HG03139 (cell line): ENCODE data around the gene VWF.
"Not testable (repeated sequence)": the region's sequence is repeated elsewhere in the genome, so short reads cannot be mapped to it uniquely, and the experiment has no call there.

Experiments used
- ATAC-seq: cut with Tn5 transposase; IDR thresholded peaks from one replicate; pipeline ENCODE4 v1.9.1; 2021; ENCODE audit not compliant: unreplicated experiment

VWF gene

DNA sequence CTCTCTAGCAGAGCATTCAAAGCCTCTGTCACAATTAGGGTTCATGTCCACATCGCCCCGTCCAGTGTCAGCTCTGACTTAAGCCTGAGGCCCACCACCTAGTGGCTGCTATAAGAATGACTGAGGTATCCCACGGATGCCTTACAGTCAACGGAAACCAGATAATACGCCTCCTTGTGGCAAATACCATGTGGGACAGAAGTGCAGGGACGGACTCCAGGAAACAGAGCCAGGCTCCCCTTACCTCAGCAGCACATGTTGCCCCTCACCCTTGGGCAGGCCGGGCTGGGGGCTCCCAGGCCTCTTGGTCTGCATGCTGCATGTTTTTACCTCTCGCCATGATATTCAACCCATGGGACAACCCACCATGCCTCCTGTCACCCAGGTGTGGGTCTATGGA is 86.3 kb downstream of the VWF start:
- no peak for ATAC-seq

DNA sequence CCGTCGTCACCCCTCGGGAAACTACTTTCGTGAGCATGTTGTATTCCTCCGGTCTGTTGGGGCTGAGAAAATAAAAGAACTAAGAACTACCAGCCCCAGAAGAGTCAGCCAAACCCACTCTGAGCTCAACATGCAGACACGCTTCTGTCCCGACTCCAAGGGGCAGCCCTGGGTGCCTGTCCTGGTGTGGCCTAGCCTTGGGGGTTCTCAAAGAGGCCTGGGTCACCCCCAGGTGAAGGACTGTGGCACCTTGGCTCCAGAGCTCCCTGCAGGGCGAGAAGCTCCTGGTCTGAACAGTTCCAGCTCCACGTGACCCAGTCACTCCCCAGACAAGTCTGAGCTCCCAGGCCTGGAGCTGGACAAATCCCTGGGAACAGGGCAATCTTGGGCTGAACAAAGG is 87.0 kb downstream of the VWF start:
- ATAC-seq: no peak

DNA sequence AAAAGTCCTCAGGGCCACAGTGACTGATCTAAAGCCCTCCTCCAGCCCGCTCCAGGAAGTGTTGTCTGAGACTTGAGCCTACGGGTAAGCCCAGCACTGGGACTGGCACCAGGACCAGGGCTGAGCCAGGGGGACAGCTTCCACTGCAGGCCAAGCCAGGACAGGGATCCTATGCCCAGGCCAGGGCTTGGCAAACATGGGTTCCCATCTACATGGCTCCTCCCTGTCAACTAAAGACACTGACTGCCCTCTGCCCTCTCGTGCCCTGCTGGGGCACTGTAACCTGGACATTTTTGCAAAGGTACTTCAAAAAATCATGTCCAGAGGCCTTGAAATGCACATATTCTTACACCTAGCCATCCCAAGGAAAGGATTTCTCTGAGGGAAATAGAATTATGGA is 88.0 kb downstream of the VWF start:
- no peak for ATAC-seq

DNA sequence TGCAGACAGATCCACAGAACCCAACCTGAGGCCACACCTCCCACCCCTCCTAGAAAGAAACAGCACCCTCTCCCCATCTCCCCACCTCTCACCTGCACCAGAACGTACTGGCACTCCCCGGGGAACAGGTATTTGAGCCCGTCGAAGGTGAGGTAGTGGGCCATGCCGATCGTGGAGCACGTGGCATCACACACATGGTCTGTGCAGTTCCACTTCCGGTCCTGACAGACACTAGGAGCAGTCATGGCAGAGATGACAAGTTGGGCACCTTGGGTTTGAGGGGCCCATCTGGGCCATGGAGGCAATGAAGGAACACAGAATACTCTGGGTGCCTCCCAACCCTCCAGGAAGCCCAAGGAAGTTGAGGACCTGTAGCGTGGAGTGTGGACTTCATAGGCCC is 89.9 kb downstream of the VWF start:
- no peak for ATAC-seq

DNA sequence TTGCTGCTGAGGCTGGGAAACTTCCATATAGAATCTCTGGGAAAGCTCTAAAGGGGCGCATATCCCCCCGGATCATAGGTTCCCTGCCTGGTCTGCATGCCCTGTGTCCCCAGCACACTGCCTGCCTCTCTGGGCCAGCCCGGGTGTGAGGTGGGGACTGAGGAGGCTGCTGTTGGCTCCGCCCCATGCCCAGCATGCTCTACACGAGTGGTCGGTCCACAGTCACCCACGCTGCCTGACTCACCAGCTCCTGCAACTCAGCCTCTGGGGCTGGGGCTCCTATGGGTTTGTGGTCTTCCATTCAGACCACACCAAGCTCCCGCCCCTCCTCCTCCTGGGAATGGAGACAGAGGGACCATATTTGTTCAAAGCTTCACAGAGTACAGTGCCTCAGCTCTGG is 90.9 kb downstream of the VWF start:
- ATAC-seq: no peak

DNA sequence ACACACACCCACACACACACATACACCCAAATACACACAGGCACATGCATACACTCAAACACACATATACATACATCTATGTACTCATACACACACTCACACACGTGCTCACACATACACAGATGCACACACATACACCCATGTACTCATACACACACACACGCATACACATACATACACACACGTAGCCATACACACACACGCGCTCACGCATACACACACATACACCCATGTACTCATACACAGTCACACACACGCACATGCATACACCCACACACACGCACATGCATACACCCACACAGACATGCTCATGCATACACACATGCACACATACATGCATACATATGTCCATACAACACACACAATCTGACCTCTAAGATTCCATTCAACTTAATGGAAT is 91.7 kb downstream of the VWF start:
- no peak for ATAC-seq

DNA sequence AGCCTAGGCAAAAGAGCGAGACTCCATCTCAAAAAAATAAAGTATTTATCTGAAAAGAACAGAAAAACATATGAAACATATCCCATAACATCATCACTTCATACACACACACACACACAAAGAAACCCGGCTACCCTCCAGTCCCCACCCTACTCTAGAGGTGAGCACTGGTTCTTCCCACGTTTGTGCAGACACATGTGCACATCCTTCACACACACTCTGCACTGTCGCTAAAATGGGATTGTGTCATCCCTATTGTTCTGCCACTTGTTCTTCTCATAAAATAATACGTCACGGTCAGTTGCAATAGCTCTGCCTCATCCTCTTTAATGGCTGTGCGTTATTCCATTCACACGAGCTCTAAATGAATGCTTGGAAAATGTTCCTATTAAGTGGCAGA is 93.5 kb downstream of the VWF start:
- no peak for ATAC-seq

DNA sequence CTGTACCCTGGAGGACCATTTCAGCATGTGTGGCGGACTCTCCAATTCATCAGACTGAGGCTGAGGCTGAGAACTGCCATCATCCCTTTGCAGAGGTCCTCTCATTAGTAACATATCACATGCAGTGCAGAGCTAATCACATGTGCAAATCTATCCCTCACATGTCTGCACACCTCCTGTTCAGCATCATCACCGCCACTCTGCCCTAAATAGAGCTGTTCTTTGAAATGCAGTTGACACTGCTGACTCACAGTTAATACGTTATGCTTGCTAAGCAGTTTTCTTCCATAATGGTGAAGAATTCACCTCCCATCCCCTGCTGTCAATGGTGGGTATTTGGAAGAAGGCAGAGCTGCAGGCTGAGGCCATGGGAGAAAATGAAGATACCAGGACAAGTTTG is 94.4 kb downstream of the VWF start:
- no peak for ATAC-seq

DNA sequence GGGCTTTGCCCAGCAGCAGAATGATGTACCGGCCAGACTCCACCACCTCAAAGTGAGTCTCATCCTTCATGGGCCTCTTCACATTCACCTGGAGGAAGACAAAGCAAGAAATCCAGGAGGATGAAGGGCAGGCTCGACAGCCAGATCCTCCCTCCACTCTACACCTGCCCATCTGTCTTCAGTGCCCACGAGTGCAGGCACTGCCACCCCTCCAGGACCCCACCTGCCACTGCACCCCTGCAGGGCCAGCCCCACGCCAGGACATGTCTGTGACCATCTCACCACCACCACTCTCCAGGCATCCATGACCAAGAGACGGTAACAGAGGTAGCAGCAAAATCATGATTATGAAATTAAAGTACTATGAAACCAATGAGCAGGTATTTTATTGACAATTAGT is 95.1 kb downstream of the VWF start:
- no peak for ATAC-seq

DNA sequence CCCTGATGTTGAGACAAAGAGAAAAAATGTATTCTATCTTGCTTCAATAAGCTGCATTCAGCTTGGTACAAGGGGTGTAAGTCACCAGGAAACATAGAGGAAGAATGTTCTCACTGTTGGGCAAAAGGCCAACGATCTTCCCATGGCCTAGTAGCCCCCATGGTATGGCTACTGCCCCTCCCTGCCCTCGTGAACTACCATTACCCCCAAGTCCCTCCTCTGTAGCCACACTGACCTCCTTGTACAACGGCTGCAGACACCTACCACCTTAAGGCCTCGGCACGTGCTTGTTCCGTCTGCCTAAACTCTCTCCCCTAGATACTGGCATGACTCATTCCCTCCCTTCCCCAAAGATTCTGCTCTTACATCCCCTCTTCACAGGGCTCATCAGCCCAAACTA is 97.5 kb downstream of the VWF start:
- no peak for ATAC-seq

DNA sequence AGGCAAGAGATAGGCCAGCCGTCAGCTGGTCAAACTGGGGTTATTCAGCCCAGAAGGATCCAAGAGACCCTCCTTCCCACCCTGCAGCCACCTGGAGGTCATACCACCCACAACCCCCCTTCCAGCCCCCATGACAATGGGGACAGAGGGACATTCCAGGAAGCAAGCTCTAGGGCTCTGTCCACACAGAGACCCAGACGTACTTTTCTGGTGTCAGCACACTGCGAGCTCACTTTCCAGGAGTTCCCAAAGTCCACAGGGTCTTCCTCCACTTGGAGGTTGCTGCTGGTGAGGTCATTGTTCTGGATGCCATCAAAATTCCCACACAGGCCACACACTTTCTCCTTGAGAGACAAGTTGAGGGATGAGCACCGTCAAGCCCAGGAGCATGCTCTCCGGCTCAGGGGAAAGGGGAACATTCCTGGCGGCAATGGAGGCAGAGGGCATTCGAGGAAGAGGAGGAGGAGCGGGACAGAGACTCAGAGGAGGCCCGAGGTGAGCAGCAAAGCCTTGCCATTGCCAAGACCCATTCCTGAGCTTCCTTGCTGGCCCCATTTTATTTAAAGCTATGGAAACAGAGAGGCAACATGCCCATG is 98.7 kb downstream of the VWF start:
- ATAC-seq: not testable (repeated sequence)

DNA sequence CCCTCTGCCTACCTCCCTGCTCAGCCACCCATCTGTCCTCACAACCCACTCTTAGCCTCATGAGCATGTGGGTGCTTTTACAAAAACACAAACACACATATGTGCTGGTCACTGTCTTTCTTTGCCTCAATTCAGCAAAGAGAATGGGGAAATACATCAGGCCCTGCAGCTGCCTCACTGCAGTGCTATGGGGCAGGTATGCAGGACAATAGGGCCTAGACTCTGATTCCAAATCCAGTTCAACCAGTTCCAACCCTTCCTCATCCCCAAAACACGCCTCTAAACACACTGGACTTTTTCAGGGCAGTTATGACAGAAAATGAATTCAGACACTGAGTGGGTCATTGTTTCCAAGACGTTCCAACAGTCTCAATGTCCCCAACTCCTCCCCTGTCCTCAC is 100.4 kb downstream of the VWF start:
- not testable (repeated sequence) for ATAC-seq

DNA sequence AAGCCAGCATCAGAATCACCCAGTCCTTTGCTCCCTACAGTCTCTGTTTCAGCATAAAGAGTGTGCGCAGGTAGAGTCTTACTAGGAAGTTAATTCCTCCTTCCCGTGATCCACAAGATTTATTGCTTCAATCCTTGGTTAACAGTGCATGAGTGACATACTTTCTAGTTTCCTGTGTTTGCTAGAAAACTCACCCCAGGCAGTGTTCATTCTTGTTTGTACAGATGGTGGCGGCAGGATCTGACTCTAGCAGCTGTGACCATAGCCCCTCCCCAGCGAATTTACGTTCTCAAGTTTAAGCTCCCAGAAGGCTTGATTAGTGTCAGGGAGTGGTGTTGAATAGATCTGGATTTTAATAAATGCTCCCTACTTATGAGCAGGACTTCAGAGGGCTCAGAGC is 103.5 kb downstream of the VWF start:
- ATAC-seq: no peak

DNA sequence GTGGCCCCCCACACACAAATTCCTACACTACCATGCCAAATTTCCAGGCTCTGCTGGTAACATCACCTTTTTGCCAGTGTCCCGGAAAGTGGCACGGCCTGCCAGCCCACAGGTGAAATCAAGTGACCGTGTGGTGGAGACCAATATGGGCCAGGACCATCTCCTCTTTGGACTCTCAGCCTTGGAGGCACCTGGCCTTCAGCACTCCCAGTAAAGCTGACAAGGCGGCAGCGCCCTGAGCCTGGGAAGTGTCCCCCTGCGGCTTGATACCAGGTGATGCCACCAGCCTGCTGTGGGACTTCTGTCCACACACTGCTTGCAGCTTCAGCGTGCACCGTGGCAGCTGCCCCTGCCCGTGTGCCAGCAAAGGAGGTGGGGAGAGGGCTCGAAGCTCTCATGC is 104.0 kb downstream of the VWF start:
- not testable (repeated sequence) for ATAC-seq

DNA sequence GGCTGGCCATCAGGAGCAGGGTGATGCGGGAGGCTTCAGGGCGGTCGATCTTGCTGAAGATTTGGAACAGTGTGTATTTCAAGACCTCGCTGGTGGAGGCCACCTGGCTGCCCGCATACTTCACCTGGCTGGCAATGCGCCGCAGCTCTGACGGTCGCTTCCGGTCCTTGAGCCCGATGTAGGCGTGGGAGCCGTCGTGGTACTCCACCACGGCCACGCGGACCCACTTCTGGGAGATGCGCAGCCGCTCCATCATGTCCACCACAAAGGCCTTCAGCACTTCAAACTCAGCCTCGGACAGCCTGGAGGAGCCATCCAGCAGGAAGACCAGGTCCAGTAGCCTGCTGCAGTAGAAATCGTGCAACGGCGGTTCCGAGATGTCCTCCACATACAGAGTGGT is 105.2 kb downstream of the VWF start:
- not testable (repeated sequence) for ATAC-seq

DNA sequence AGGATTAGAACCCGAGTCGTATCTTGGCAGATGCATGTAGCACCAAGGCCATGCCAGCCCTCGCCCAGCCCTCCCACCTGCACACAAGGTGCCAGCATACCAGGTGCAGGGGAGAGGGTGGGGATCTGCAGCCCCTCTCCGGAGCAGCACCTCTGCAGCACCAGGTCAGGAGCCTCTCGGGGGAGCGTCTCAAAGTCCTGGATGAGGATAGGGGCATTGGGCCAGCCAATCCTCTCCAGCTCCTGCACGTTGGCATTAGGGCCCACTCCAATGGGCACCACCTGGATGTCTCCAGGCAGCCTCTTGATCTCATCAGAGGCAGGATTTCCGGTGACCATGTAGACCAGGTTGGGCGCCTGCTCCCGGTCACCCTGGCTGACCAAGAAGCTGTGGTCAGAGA is 106.2 kb downstream of the VWF start:
- ATAC-seq: no peak

DNA sequence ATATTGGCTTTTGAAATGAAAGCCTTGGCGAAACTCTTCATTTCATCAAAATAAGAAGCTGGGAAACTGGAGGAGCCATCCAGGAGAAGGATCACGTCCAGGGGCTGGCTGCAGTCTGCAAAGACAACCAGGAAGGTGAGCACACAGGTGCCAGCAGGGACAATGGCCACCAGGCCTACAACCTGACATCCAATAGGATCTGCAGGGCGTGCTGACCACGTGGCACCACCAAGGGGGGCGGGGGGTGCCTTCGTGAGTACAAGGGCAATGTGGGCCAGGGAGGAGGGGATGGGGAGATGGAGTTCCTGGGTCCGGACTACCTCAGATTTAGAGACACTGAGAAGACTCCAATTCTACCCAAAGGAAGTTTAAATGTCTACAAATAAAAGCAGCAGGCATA is 107.7 kb downstream of the VWF start:
- ATAC-seq: no peak

DNA sequence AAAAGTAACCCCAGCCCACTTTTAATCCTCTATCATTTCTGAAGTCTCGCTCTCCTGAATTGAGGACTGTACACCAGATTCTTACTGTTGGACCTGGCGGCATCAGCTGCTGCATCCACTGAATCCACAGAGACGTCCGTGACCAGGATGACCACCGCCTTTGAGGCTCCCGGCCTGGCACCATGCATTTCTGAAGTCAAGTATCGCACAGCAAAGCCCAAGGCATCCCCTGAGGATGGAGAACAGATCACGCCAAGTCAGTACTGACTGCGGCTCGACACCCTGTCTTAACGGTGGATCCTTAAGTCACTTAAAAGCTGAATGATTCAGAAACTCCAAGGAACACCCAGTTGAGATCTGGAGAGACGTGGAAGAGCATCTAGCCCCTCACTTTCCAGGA is 108.5 kb downstream of the VWF start:
- not testable (repeated sequence) for ATAC-seq

DNA sequence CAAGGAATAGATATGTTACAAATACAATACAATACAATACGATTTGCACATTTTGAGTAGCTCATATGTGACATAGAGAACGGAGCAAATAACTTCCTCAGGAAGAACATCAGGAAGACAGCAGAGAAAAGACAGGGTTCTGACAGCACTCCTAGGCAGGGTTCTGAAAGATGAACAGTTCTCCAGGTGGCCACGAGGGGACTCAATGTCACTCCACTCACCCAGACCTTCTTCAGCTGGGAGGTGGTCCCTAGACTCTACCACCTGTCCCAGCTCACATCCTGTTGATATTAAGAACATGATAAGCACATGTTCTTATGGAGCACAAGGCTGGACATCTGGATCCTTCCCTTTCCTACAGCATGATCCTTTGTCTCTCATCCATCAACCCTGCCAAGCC is 109.2 kb downstream of the VWF start:
- not testable (repeated sequence) for ATAC-seq

DNA sequence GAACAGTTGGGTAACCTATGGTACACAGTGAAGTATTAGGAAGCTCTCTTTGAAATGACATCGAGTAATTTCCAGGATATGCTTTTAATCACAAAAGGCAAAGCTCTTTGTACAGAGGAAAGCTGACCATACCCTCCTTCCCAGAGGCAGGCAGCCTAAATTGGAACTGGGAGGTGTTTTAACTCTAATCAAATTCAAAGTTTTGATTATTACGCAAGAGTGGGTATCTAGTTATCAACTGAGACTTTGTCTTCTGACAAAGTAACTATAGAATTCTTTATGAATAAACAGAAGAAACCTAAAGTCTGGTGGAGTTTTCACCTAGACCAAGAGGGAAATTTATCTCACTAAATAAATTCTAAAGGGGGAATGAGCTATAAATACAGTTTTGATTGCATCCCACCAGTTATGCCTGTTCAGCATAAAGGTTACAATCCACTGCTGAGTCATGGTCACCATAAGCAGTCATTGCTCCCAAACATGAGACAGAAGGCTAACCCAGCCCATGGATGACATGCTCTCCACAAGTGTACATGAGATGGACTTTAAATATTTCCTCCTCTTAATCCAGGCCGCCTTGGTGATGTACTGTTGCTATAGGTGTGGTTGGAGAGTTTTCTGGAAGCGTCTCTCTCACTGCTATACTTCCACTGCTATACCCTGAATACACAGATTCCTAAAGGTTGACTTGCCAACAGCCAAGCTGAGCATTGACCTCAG is 113.7 kb downstream of the VWF start:
- not testable (repeated sequence) for ATAC-seq

DNA sequence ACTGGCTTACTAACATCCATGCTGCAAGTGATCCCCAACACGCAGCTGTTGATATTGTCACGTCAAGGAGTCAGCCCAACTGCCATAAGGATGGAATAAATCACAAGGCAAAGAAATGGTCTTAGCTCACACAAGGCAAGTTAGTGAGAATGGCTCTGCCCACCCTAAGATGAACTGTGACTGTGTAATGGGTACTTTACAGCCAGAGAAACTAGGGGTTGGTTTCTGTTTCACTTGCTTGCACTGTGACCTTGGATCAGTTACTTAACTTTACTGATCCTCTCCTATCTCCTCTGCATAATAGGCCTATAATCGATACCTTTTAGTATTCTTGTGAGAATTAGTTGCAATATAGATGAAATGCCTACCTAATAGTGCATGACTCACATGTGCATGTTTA is 127.2 kb downstream of the VWF start:
- no peak for ATAC-seq

DNA sequence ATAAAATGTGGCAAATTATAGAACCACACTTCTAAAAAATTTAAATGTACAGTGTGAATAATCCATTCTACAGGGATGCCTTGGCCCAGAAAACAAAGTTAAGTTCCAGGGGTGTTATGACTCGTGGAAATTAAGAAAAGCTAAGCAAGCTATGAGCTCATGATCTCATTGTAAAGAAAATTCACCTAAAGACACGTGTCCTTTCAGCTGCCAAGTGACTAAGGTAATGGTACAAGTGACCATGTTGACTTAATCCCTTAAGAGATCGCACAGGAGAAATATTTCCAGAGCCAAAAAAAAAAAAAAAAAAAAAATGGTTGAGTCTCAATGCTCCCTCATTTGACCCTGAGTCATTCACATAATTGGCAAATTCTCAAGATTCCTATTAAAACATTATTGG is 128.0 kb downstream of the VWF start:
- ATAC-seq: no peak

DNA sequence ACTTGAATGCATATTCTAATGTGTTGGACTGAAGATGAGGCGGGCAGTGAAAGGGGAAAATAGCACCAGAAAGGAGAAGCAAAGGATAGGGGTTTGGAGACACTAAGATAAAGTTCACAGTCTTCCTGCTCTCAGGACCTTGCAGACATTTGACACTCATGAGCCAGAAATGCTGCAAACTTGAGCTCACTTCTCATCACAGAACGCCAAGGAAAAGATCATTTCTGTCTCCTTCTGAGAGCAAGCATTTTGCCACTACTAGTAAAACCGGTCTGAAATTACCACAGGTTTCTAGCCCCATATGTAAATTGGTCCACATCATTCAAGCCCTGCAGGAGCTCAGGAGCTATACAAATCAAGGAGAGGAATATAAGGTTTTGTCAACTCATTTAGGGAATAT is 134.8 kb downstream of the VWF start:
- ATAC-seq: no peak
